Activated CD4-positive, alpha-beta T cell treated with anti-CD3 and anti-CD28 coated beads, Interleukin-2, Interleukin-6, amounts not matched to agents 100 ng/mL and 50 ng/mL, durations not matched to agents 16 hours and 8 hours (primary cell): Measurements from ENCODE around the gene COL5A2.
A peak's percentile ranks its signal among the peaks of the same experiment; 100 is the strongest.

ENCODE experiments used
- DNase-seq: peaks from one replicate; pipeline ENCODE4 v3.0.0-alpha.2; 2020

The COL5A2 gene

GRCh38 chr2:189146553-189146952, 33.0 kb downstream of the COL5A2 start:
- DNase-seq = no peak

- DNase-seq = no peak
Measured at GRCh38 chr2:189144700-189145211, 34.8 kb downstream of the COL5A2 start.

DNA sequence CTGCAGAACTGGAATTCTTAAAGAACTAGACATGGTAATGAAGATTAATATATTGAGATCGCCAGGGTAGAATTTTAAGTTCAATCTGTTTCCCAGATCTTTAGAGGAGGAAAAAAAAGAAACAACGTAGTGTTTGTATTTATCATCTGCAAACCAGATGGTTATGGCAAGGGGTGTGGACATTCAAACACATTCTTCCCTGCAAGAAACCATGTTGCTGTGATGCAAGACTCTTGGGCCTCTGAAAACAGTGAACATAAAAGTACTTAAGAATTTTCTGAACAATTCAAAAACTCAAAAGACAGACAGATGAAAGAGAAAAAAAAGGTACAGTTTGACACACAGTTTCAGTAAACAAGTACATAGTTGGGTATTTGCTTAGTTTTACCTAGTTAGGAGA, 35.6 kb downstream of the COL5A2 start:
- DNase-seq = no peak

GRCh38 chr2:189142893-189143759, 36.4 kb downstream of the COL5A2 start:
- DNase-seq = peak; percentile 58

DNA sequence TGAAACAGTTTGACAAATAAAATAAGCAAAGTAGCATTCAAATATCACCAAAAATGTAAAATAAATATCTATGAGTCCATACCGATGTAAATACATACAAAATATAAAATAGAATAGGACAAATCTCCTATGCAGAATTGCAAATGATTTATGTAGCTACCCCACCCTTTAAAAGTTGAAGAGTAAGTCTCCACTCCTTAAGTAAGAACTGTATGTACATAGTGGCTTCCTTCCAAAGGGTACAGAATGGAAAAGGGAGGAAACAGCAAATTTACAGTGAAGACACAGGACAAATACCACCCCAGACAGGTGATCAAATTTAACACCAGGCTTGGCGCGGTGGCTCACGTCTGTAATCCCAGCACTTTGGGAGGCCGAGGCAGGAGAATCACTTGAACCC, 40.8 kb downstream of the COL5A2 start:
- DNase-seq = no peak

DNA sequence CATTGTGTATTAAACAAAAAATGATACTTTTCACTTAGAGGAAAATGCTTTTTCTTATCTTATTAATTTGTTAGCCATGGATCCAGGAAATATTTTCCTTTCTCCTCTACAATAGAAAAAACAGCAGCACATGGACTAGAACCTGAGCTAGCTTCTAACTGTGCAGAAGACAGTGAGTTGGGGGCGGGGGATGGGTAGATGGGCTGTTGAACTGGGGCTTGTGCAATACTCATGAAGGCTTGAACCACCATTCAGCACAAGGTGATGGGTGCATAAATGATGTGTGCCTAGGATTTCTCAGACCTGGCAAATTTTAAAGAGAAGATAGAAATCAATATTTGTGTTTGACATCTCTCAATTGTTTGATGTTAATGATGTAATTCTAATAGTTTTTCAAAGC, 42.0 kb downstream of the COL5A2 start:
- DNase-seq = no peak

GRCh38 chr2:189134485-189134884, 45.1 kb downstream of the COL5A2 start:
- no peak for DNase-seq

GRCh38 chr2:189131991-189132390, 47.6 kb downstream of the COL5A2 start:
- no peak for DNase-seq

DNA sequence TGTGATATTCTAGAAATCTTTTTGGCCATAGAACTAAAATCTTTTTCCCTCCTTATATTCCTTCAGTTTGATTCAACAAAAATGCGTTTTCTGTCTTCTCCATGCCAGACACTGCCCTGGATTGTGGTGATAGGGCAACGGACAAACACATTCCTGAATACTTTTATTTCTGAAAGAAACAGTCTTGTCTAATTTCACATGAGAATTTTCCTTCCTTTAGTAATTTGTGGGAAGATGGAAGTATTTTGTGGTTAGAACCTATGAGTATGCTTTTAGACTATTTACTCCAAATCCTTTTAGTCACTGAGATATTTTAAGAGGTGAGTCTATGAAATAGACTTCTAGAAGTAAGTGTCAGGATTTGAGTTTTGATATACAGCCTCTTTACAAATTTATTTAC, 49.6 kb downstream of the COL5A2 start:
- DNase-seq = no peak

DNA sequence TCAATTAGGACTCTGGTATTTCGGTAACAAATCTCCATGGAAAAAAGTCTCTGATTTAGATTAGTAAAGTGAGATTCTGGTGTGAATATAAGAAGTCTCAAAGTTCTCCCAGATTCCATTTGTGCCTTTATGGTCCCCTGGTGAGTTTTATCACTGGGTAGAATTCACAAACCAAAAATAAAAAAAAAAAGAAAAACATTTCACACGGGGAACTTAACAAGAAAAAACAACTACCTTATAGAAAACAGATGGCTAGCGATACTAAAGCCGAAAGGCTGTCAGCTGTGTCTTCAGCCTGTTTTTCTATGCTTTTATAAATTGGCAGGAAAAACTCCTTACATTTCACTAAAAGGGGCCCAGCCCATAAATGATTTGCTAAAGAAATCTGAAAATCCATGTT, 50.6 kb downstream of the COL5A2 start:
- no peak for DNase-seq

DNA sequence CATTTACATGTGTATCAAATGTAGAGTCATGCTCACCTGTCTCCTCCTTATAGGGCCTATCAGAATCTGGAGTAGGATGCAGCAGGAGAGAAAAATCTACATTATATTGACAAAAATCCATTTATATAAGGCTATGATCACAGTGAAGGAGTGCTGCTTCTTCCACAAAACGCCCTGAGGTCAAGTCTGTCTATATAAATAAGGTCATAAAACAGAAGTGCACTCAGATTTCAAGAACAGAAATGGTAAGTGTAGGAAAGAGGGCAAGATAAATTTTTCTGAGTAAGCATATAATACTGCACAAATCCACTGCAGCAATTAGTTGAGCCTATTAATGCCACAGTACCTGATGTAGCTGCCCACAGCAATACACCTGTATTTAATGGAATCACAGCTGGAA, 51.8 kb downstream of the COL5A2 start:
- no peak for DNase-seq

- no peak for DNase-seq
Measured at GRCh38 chr2:189125195-189125594, 54.4 kb downstream of the COL5A2 start.

DNA sequence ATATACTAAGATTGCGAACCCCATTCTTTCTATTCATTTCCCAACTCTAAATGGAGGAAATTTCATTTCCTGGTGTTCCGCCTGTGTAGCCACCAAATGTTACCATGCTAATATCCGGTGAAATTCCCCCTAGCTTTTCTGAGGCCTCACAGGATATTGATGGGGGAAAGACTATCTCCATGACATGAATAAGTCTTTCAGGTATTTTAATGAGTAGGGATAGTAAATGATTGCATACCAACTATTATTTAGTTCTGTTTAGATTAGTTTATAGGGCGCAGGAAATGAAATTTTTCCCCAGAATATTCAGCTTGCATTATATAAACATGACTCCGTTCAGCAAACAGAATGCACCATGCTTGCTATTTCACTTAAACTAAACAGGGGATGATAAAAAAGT, 55.4 kb downstream of the COL5A2 start:
- no peak for DNase-seq

GRCh38 chr2:189118386-189118785, 61.2 kb downstream of the COL5A2 start:
- no peak for DNase-seq

GRCh38 chr2:189116979-189117378, 62.6 kb downstream of the COL5A2 start:
- no peak for DNase-seq

DNA sequence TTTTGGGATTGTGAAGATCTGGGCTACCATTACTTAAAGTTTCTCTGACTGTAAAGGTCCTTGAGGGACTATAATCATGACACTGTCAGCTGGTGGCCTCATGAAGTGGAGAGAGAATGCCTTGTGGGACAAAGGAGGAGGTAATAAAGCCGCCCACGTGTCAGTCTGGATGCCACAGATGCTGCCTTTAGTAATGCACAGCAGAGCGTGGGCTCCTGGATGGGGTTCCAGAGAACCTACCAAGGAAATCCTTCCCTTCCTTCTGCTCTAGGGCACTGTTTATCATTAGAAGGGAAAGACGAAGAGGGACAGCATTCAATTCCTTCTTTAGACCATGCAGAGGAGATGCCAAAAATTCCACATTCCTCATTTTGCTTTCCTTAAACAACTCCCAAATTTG, 63.5 kb downstream of the COL5A2 start:
- no peak for DNase-seq

GRCh38 chr2:189115126-189115525, 64.4 kb downstream of the COL5A2 start:
- DNase-seq = no peak

DNA sequence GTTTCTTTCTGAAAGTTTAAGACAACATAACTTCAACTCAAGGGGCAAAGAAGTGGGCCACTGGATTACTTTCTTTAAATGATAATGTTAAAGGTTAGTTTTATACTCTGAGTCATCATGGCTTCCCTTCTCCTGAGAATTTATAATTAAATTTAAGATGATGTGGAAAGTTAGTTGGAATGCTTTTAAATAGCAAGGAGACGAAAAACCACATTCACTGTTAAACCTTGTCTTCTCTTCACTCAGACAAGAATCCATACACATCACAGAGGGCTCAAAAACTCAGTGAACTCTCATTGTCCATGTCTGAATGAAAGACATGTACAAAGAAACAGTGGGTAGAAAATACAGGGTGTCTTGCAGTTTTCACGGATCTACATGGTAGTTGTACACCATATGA, 65.6 kb downstream of the COL5A2 start:
- DNase-seq = no peak

GRCh38 chr2:189111063-189111715, 68.4 kb downstream of the COL5A2 start:
- no peak for DNase-seq

- no peak for DNase-seq
Measured at GRCh38 chr2:189109921-189110397, 69.6 kb downstream of the COL5A2 start.

GRCh38 chr2:189104934-189105333, 74.6 kb downstream of the COL5A2 start:
- no peak for DNase-seq

- DNase-seq = no peak
Measured at GRCh38 chr2:189102735-189103134, 76.8 kb downstream of the COL5A2 start.

DNA sequence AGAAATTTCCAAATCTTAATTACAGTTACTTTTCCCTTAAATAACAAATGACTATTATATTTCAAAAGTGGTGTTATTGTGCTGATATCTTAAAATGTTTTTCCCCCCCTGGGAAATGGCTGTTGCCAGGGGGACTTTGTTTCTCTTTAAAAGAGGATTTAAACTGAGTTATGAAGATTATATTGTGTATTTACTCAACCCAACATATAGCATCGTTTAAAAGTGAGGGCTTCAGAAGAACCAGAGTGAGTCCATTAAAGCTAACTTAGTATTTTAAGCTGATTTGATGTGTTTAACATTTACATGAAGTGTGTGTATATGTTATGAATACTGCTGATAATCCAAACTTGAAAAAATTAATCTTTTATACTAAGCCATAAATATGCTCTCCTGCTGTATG, 81.6 kb downstream of the COL5A2 start:
- no peak for DNase-seq

- no peak for DNase-seq
Measured at GRCh38 chr2:189096769-189097447, 82.7 kb downstream of the COL5A2 start.
